Coronary artery (tissue), 2 donors: ENCODE data around the gene LFNG.

ENCODE experiments used
- DNase-seq: peaks from one replicate; pipeline ENCODE4 v3.0.0-alpha.2; 2017; ENCODE audit warnings: low spot score
- H3K27ac ChIP-seq, 2 donors: fragments of 200-600 bp; sonication (generic); one replicate each; pipeline ENCODE4 v1.5.1; 2016 to 2019
- H3K4me3 ChIP-seq: fragments of 200-600 bp; sonication (generic); 2 replicates; pipeline ENCODE4 v1.5.1; 2016; ENCODE audit warnings: mild to moderate bottlenecking, moderate library complexity
- TF ChIP-seq, protein P1 (sequence below): fragments of 200-600 bp; sonication (generic); IDR thresholded peaks from one replicate; pipeline ENCODE4 v1.5.1; 2019; ENCODE audit warnings: antibody characterized with exemption

Gene LFNG

DNA sequence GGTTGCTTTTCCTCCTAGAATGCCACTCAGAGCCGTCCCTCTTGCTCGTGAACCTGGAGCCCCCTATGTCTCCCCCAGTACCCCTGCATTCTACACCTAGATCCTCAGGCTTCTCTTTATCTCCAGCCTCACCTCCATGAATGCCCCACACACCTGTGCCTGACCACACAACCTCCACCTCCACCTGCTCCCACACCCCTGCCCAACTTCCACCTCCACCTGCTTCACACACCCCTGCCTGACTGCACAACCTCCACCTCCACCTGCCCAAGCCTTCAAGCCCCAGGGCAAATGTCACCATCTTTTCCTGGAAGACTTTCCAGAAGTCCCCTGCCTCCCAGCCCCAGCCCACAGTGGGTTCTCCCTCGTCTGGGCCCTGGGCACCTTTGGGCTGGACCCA is 6.9 kb upstream of the LFNG start:
- H3K27ac ChIP-seq = no peak overlapping the region
- DNase-seq = no peak
- TF ChIP-seq, protein P1, sequence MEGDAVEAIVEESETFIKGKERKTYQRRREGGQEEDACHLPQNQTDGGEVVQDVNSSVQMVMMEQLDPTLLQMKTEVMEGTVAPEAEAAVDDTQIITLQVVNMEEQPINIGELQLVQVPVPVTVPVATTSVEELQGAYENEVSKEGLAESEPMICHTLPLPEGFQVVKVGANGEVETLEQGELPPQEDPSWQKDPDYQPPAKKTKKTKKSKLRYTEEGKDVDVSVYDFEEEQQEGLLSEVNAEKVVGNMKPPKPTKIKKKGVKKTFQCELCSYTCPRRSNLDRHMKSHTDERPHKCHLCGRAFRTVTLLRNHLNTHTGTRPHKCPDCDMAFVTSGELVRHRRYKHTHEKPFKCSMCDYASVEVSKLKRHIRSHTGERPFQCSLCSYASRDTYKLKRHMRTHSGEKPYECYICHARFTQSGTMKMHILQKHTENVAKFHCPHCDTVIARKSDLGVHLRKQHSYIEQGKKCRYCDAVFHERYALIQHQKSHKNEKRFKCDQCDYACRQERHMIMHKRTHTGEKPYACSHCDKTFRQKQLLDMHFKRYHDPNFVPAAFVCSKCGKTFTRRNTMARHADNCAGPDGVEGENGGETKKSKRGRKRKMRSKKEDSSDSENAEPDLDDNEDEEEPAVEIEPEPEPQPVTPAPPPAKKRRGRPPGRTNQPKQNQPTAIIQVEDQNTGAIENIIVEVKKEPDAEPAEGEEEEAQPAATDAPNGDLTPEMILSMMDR = no peak
- H3K4me3 ChIP-seq = no peak overlapping the region

- TF ChIP-seq, protein P1 = no peak
- DNase-seq = no peak
- no peak overlapping the region for H3K27ac ChIP-seq
- H3K4me3 ChIP-seq = no peak overlapping the region
Observed at GRCh38 chr7:2513702-2514101, 5.9 kb upstream of the LFNG start.

GRCh38 chr7:2514473-2515423 is 4.8 kb upstream of the LFNG start:
- H3K27ac ChIP-seq = no peak overlapping the region
- TF ChIP-seq, protein P1 = no peak
- DNase-seq = no peak
- H3K4me3 ChIP-seq = no peak overlapping the region

DNA sequence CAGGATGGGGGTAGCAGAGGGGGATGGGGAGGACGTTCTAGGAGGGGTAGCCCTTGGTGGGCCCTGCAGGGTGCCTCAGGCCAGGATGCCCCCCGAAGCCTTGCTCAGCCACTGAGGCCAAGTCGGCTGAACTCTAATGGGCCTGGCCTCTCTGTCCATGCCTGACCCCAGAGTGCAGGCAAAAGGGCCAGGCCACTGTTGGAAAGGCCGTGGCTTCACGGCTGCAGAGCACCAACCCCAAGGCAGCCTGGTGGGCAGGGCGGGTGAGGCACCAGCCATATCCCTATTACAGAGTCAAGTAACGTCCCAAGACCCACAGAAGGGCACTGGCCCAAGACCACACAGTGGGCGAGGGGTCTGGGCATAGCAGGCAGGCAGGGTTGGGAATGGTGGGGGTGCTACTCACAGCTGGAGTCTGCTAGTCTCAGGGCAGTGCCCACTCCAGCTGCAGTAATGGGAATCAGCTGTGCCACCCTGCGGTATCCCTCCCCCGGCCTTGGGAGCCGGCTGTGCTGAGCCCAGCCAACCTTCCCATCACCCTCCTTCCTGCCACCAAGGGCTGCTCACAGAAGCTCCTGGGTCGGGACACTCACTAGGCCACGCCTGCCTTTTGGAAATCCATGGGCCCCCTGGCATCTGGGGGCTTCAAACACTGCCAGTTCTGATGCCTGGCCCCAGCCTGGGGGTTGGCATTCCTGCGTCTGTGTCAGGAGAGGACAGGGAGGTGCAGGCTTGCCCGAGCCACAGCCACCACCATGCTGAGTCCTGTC is 4.0 kb upstream of the LFNG start:
- TF ChIP-seq, protein P1 = no peak
- H3K4me3 ChIP-seq = no peak overlapping the region
- no peak overlapping the region for H3K27ac ChIP-seq
- DNase-seq = no peak

- TF ChIP-seq, protein P1 = no peak
- no peak overlapping the region for H3K4me3 ChIP-seq
- DNase-seq = no peak
- H3K27ac ChIP-seq = no peak overlapping the region
Observed at GRCh38 chr7:2516194-2516555, 3.4 kb upstream of the LFNG start.

DNA sequence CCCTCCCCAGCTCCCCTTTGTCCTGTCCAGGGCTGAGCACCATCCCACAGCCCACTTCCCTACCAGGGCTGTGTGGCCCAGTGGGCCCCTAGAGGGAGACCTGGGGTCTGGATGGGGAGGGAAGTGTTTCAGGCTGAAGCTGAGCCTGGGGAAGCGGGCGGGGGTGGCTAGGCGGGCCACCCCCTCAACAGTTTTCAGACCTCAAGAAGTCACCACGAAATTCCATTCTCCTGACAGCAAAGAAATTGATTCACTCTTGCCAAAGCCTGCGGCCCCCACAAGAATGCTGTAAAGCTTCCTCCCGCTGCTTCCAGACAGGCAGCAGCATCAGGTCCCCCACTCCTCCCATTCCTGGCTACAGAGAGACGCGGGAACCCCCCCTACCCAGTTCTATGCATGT is 2.5 kb upstream of the LFNG start:
- no peak for DNase-seq
- no peak overlapping the region for H3K27ac ChIP-seq
- TF ChIP-seq, protein P1 = no peak
- H3K4me3 ChIP-seq = no peak overlapping the region
